ENCODE results near the gene ZDHHC11B.

DNA sequence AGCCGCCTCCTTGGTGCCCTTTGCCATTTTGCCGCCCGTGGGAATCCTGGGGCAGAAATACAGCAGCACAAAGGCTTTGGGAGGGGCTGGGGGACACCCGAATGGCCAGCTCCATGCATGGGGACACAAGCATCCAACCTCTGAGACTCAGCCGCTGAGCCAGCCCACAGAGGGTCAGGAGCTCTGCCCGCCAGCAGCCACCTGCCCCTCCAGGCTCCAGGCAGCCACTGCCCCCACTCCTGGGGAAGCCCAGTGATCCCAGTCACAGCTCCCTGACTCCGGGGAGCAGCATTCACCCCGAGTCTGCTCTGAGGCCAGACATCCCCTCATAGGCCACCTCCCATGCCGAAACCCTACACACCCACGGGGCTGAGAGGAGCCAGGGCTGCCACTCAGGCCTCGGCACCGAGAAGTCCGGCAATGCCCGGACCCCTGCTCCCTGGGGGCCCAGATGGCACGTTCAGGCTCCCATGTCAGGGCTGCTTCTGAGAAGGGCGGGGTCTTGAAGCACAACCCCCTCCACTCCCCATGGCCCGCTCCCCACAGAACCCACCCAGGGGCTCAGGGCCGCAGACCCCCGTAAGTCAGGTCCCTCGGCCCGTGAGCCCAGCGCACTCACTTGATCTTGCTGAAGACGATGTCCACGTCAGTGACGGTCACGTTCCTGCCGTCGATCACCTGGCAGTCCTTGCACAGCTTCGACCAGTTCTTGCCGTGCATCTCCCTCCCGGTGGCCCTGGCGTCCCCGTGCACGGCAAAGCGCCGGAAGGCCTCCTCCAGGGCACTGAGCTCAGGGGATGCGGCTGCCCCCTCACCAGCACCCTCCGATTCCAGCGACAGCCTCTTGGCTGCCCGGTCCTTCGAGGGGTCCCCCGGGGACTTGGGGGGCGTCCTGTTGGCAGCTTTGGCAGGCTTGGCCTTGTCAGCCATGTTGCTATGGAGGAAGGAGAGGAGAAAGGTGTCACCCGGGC is 107.1 kb downstream of the ZDHHC11B start:
- TF ChIP-seq POLR2A (IDR thresholded peaks at IDR 0.05), result no peak
- TF ChIP-seq, protein P1, sequence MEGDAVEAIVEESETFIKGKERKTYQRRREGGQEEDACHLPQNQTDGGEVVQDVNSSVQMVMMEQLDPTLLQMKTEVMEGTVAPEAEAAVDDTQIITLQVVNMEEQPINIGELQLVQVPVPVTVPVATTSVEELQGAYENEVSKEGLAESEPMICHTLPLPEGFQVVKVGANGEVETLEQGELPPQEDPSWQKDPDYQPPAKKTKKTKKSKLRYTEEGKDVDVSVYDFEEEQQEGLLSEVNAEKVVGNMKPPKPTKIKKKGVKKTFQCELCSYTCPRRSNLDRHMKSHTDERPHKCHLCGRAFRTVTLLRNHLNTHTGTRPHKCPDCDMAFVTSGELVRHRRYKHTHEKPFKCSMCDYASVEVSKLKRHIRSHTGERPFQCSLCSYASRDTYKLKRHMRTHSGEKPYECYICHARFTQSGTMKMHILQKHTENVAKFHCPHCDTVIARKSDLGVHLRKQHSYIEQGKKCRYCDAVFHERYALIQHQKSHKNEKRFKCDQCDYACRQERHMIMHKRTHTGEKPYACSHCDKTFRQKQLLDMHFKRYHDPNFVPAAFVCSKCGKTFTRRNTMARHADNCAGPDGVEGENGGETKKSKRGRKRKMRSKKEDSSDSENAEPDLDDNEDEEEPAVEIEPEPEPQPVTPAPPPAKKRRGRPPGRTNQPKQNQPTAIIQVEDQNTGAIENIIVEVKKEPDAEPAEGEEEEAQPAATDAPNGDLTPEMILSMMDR (IDR thresholded peaks at IDR 0.05), result no peak
